Measurements from ENCODE around the gene CLDN25.

Gene CLDN25

GRCh38 chr11:113808931-113809330, 29.3 kb downstream of the CLDN25 start:
- DNase-seq (ENCODE audit: low spot score), result no peak

DNA sequence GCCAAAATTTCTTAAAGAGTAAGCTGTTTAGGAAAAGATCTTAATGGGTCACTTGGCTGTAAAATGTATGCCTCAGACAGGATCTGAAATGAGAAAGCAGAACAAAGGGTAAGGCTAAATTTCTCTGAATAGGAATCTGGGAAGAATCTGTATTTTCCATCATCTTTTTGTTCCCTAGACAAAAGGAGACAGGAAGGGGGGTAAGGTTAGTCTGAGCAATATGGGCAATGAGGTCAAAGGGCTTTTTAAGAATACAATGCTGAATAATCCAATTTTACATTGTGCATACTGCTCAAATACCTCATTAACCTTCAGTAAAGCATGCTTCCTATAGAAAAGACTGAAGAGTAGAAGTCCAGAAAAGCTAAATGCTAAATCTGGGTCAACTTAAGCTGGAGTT, 34.6 kb downstream of the CLDN25 start:
- DNase-seq (ENCODE audit: low spot score), result no peak

GRCh38 chr11:113817162-113817561, 37.6 kb downstream of the CLDN25 start:
- no peak for DNase-seq (ENCODE audit: low spot score)

DNA sequence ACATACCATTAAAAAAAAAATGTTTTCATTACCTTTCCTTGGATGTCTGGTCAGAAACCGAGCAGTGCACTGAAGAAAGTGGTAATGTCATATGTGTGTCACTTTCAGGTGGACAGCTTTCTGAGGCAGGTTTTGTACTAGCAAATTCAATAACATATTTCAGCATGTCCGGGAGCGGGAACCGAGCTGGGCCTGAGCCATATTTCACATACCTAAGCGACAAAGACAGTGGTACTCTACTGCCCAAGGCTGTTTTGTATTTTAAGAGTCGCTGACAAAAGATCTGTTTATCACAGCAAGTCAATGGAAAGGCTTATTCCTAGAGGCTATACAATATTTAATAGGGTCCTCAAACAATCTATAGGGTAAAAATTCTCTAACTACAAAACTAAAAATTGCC, 38.0 kb downstream of the CLDN25 start:
- no peak for DNase-seq (ENCODE audit: low spot score)

GRCh38 chr11:113818426-113818825, 38.8 kb downstream of the CLDN25 start:
- DNase-seq (ENCODE audit: low spot score), result no peak

DNA sequence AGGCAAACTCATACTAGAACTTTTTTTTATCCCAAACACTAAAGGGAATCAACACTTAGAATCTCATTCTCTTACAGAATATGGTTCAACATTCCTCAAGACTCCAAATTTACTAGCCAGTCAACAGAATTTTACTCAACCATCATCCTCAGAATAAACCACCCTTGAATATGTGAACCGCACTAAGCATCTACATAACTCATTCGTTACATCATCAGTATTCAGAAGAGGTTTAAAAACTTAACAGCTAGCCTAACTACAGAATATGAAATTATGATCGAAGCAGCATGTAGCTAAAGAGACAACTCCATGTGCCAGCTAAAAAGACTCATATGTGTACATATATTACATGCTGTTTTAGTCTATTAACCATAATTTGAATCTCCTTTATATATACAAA, 47.9 kb downstream of the CLDN25 start:
- DNase-seq (ENCODE audit: low spot score), result no peak

DNA sequence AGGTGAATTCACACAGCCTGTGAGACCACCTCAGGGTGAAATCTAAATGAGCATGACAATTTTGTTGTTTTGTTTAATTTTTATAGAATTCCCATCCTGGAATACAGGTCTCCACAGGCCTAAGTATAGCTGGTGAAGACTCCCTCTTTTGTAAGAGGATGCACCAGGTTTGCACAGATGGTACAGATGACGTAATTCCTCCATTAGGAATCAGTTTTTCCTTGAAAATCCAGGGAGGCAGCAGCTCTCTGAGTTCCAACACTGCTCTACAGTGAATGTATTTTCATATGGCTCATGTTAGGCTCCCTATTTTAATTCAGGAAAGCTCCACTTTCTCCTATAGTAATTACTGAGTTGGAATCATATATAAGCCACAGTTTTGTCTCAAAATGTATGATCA, 48.6 kb downstream of the CLDN25 start:
- DNase-seq (ENCODE audit: low spot score), result no peak

DNA sequence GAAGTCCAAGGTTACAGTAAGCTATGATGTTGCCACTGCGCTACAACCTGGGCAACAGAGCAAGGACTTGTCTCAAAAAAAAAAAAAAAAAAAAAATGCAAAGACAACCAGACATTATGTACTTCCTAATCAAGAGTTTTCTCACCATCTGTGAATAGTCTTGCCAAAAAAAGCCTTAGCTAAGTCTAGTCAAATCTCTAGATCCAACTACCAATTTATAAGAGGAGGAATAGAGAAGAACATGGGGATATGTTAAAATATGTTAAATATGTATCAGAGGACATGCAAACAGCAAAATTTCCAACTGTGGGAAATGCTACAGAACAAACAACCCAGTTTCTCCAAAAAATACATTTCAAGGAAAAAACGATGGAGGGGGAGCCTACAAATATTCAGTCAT, 50.2 kb downstream of the CLDN25 start:
- DNase-seq (ENCODE audit: low spot score), result no peak

All from globus pallidus (tissue), 1 donor.